NCI-H446 treated with DMSO at 0.1 percent for 48 hours (cell line): ENCODE results near the gene RBM22.

ENCODE experiments used
- DNase-seq: peaks from one replicate; lab custom pipeline; 2025; lab: John Stamatoyannopoulos, UW

The RBM22 gene

DNA sequence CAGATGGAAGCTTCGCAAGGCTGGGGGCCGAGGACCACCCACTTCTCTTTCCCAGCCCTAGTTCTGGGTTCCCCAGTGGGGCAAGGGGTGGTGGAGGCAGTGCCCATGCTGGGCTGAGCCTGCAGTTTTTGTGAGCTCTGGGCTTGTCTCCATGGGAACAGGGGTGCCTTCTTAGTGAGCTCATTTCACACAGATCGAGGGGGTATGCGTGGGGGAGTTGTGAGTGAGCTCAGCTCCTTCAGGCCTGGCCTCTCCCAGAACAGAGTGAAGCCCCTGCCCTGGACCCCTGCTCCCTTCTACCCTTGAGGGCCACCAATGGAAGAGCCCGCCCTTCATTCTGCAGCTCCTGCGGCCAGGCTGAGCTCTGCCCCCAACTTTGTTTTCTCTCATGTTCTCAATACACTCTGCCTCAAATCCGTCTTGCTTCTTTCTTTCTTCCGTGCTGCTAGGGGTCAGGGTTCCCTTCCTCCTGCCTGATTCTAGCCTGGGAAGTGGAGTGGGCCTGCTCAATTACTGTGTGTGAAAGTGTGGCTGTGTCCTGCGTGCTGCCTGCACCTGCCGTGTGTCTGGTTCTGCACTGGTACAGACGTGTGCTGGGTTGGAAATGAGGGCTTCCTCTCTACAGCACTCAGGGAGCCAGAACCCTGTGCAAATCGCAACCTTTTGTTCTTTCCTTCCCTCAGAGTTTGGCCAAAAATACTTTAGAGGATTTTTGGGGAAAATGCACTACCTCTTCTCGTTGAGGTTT is 48.8 kb downstream of the RBM22 start:
- DNase-seq: no peak

DNA sequence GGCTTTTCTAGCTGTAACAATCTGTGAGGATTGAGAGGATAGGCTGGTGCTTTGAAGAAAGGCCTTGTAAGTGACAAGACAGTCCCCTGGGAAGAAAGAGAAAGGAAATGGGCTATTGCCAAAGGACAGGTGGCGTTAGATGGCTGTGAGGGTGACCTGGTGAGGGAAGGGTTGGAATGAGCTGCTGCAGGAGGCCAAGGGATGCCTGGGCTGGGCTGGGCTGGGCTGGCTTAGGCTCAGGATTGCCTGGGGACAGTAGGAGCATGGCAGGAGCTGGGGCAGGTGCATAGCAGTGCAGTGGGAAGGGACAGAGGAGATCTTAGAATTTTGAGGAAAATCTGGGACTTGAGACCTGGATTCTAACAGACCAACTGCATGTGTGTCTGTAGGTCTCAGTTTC is 49.5 kb downstream of the RBM22 start:
- no peak for DNase-seq

DNA sequence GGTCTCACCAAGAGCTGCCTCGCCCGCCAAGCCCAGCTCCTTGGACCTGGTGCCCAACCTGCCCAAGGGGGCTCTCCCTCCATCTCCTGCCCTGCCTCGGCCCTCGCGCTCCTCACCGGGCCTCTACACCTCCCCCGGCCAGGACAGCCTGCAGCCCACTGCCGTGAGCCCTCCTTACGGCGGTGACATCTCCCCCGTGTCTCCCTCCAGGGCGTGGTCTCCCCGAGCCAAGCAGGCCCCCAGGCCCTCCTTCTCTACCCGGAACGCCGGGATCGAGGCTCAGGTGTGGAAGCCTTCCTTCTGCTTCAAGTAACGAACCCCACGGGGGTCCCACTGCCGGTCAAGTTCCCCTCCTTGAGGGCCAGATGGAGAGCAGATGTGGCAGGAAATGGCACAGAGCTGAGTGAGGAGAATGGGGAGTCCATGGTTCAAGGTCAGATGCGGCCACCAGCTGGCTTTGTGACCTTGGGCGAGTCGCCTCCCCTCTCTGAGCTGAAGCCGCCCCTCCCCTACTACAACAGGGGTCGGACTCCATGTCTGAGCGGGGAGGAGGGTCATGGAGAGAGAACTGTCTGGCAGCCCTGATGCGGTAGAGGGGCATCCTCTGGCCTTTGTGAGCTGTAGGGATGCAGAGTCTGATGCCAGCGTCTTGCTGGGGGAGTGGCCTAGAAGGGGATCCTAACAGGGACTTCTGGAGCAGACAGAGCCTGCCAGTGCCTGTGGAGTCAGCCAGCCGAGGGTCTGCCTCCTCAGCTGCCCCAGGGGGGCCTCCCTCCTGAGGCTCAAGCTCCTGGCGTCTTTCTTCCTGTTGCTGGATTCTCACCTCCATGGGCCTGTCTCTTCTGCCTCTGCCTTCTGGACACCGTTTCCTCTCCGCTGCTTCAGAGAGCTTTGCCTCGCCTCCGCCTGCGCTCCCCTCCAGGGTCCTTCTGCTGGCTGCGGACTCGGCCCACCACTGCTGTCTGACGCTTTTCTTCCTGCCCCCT is 50.5 kb downstream of the RBM22 start:
- no peak for DNase-seq

DNA sequence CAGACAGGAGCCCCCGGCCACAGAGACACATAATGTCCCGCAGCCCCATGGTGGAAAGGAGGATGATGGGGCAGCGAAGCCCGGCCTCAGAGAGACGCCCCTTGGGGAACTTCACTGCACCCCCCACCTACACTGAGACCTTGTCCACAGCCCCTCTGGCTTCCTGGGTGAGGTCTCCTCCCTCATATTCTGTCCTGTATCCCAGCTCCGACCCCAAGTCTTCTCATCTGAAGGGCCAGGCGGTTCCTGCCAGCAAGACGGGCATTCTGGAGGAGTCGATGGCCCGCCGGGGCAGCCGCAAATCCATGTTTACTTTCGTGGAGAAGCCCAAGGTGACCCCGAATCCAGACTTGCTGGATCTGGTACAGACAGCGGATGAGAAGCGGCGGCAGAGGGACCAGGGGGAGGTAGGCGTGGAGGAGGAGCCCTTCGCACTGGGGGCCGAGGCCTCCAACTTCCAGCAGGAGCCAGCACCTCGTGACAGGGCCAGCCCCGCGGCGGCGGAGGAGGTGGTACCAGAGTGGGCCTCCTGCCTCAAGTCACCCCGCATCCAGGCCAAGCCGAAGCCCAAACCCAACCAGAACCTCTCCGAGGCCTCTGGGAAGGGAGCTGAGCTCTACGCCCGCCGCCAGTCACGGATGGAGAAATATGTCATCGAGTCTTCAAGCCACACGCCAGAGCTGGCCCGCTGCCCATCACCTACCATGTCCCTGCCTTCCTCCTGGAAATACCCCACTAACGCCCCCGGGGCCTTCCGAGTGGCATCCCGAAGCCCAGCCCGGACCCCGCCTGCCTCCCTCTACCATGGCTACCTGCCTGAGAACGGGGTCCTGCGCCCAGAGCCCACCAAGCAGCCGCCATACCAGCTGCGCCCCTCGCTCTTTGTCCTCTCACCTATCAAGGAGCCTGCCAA is 51.5 kb downstream of the RBM22 start:
- no peak for DNase-seq

DNA sequence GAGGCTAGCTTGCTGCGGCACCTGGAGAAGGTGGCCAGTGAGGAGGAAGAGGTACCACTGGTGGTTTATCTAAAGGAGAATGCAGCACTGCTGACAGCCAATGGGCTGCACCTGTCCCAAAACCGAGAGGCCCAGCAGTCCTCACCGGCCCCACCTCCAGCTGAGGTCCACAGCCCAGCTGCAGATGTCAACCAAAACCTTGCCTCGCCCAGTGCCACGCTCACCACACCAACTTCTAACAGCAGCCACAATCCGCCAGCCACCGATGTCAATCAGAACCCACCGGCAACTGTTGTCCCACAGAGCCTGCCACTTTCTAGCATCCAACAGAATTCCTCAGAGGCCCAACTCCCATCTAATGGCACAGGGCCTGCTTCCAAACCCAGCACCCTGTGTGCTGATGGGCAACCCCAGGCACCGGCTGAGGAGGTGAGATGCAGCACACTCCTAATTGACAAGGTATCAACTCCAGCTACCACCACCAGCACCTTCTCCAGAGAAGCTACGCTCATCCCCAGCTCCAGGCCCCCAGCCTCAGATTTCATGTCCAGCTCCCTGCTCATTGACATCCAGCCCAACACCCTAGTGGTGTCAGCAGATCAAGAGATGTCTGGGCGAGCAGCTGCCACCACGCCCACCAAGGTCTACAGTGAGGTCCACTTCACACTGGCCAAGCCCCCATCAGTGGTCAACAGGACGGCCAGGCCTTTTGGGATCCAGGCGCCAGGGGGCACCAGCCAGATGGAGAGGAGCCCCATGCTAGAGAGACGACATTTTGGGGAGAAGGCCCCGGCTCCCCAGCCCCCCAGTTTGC is 52.4 kb downstream of the RBM22 start:
- no peak for DNase-seq

DNA sequence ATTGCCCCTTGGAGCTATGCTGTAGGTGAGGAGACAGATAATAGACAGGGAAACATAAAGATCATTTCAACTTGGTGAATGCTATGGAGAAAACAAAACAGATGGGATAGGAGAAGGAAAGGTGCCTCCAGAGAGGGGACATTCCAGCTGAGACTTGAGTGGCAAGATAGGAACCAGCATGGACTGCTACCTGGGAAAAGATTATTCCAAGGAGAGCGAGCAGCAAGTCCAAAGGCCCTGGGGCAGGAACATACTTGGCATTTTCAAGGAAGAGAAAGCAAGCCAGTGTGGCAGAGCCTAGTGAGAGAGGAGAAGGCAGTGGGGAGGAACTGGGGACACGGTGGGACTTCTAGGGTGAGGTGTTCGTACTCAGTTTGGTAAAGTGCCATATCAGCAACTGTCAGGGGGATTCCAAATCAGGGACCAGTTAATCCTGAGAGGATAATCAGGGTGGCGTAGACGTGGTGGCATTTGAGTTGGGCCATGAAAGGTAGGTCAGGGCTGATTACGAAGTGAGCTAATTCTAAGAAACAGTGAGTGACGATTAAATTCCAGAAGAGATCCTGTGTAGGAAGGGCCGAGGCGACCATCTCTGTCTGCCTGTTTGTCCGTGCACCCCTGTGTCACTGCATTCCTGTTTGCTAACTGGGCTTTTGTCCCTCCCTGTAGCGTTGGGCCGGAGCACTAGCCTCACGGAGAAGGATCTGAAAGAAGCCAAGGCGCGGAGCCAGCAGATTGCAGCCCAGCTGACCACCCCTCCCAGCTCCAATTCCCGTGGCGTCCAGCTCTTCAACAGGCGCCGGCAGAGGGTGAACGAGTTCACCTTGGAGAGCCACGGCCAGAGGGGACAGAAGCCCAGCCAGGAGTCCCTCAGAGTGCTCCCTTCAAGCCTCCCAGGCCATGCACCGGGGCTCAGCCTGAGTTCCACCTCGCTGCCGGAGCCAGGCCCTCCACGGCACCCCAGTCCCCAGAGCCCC is 53.3 kb downstream of the RBM22 start:
- no peak for DNase-seq

DNA sequence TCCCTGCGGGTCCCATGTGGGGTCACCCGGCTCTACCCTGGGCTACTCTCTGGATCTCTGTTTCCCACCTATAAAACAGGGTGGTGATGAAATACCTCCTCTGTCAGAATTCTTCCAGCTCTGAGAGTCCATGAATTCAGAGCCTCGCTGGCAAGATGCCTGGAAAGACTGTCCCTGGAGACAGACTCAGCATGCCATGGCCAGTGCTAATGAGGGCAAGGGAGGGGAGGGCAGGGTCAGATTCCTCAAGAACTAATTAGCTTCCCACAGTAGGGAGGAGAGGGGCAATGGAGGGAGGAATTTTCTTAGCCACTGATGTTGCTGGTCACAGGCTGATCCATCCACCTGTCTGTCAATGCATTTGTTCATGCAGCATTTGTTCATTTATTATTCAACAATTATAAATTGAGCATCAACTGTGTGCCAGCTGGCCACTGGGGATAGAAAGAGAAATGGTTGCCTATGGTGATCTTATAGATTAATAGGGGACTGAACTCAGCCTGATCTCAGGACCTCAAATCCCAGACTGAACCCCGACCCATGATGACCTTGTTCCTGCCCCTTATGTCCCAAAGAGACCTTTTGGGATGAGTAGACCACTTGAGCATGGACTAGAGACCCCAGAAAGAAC is 55.7 kb downstream of the RBM22 start:
- DNase-seq: peak; percentile 20

DNA sequence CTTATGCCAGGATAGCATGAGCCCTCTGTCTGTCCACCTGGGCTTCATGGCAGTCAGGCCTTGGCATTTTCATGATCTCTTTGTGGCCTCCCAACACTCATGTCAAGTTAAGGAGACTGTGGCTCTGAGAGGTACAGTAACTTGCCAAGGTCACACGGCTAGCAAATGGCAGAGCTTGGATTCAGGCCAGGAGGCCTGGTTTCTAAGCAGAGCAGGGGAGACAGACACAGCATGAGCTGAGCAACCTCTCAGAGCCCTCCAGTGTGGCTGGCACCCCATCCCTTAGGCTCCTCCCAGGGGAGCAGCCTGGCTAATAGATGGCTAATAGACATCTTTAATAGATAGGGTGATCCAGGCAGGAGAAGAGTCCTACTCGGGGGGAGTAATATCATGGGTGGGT is 56.3 kb downstream of the RBM22 start:
- no peak for DNase-seq

DNA sequence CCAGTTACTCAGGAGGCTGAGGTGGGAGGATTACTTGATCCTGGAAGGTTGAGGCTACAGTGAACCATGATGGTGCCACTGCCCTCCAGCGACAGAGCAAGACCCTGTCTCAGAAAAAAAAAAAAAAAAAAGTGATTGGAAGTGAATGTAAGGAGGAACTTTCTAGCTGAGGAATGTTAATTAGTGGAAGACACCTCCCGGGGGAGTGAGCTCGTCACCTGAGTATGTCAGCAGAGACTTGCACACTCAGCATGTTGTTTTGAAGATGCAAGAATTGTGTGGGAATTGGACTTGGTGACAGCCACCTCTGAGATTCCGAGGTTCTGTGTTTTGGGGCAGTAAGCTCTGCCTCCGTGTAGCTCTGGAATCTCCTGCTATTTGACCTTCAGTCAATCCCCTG is 56.8 kb downstream of the RBM22 start:
- no peak for DNase-seq

DNA sequence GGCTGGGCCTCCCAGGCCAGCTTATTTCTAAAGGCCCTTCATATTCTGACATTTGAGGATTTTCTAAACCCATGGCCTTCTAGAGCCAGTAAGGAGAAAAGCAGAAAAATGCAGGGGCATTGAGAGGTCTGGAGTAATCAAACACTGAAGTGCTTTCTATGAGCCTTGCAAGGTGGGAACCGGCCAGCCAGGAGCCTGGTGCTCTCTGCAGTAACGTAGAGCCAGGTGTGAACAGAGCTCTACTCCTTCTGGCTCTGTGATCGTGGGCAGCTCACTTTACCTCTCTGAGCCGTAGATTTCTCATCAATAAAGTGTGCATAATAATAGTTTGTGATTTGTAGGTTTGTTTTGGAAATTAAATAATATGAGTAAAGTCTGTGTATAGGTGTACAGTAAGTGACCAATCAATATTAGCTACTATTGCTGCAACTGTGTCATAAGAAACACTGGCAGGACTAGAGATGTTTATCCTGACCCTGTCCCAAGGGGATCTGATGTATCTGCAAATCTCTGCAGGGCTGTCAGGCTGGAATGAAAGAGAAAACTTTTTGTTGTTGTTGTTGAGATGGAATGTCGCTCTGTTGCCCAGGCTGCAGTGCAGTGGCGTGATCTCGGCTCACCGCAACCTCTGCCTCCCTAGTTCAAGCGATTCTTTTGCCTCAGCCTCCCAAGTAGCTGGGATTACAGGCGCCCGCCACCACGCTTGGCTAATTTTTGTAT is 57.7 kb downstream of the RBM22 start:
- no peak for DNase-seq

DNA sequence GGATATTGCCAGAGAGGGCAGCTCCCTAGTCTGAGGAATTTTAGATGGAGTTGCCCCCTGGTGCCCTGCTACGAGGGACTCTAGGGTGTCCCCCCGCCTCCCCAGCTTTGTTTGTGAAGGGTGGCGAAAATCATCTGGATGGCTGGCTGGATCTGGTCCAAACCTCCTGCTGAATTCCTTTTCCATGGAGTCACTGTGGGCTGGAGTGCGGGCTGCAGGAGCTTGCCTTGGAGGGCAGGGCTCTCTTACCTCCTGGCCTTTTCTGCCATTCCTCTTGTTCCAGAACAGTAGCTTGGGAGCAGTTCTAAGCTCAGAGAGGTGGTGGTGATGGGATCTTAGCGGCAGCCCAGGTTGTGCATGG is 58.3 kb downstream of the RBM22 start:
- no peak for DNase-seq

DNA sequence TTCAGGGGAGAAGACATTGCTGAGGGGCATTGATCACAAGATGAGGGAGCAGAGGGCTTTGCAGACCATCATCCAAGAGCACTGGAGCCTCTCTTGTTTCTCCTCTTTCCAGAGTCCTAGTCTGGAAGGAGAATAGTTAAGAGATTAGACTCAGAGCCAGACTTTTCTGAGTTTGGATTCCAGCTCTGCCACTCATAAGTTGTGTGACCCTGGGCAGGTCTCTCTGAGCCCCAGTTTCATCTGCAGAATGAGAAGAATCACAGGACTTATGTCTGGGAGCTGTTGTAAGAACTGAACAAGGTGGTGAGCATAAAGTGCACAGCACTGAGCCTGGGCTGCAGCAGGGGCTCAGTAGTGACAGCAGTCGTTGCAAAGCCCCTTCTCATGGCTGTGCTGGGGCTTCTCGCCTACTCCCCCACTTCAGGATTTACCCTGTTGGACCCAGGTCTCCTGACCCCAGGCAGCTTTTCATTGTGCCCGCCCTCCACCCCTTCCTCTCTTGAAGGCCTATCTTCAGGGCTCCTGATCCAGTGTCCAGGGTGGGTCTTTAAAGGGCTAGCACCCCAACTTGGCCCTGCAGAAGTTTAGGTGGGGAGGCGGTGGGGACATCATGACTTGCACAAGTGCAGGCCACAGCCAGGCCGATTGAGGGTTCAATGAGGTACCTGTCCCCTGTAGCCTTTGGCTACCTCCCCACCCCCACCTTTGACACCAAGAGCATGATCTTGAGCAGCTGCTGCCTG is 58.9 kb downstream of the RBM22 start:
- DNase-seq: no peak

DNA sequence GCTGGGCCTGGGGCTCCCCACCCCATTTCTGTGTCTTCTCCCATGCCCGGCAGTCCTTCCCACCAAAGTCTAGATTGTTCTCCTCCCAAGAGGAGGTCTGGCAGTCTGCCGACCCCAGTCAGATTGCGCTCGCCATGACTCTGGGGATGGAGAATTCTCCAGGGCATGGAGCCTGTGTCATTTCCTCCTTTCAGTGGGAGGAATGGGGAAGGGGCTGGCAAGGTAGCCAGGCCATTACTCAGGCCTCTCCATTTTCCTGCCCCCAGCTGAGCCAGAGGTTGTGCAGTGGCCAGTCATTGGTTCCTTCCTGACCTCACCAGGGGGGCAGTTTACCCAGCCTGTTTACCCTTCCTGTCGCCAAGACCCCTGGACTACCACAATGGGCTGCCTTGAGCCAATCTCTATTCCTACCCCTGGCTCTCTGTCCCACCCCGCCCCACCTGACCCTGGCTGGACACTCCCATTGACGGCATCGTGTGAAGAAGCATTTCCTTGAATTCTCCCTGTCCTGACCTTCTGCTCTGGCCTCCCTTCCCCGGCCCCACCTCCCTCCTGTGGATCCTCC is 59.8 kb downstream of the RBM22 start:
- DNase-seq: no peak
